ENCODE results near the gene RASL10A. TPM values are rescaled to one million over a fixed set of nuclear protein-coding genes. Genes with fewer than 3 reads are reported as not detected.

Gene RASL10A
- total RNA-seq, 2 experiments from 2014 or later: 0.35 TPM; not detected in 1

DNA sequence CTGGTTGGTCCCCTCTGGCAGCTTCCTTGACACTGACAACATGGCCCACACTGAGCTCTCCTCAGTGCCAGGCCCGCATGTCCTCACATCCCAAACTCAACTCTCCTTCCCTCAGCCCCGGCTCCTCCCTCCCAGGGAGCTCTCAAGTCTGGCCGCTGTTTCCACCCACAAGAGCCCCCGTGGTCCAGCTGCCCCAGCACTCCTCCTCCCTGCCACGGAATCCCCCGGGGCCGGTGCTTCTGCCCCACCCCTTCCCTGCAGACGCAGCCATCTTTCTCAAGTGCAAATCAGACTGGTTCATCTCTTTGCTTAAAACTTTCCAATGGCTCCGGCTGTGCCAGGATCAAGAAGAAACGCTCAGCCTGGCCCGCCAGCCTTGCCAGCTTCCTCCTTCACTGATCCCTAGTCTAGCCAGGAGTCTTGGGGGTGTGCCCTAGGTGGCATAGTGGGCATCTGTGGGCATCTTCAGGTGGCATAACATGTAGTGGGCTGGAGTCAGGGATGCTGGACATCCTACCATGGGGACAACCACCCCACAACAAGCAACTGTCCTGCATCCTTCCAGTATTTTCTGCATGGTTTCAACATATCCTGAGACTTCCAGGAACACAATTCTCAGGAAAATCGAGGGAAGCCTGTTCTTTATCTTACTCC lies 22.3 kb upstream of the RASL10A start:
- Mint-ChIP-seq H3K9me3 (ENCODE audit: low read depth) (no peaks in the 10 kb centered on the region), H3K4me3 (no peak overlapping the region), H3K36me3 (ENCODE audit: low read depth) (peaks cover 32% of the 10 kb centered on the region), H3K27me3 (no peaks in the 10 kb centered on the region), H3K27ac (no peak overlapping the region), H3K4me1 (no peaks in the 10 kb centered on the region)
- no peak for DNase-seq
- no peak for ATAC-seq
- ChIA-PET CTCF (no interaction called here), POLR2A (no interaction called here)
- intact Hi-C loops (cut with DNase I, micrococcal nuclease): no loop called here

DNA sequence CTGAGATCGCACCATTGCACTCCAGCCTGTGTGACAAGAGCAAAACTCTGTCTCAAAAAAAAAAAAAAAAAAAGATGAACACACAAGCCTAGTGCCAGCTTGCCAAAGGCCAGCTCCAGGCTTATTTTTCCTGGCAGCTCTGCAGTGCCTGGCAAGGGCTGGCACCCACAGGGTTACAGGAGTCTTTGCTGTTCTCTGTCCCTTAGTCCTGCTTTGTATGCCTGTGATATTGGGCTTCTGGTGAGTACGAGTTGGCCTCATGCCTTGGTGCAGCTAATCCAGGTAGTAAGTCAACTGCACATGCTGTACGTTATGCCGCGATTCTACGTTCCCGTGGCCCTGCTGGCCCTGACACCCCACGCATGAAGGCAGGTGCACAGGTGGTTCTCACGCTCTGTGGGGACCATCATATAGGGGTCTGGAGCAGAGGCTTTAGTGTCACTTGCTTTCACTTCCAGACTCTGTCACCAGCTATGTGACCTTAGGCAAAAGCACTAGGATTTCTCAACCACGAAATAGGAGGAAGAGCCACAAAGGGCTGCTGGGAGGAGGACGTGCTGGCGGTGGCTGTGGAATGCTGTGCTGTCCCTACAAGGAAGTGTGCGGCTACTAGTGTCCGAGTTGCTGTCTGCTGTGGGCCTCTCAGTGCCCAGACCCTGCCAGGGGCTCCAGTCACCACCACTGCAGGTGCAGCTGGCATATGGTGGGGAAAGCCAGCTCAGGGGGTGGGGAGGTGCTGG lies 21.4 kb upstream of the RASL10A start:
- Mint-ChIP-seq H3K9me3 (ENCODE audit: low read depth) (no peaks in the 10 kb centered on the region), H3K27ac (no peak overlapping the region), H3K4me1 (no peaks in the 10 kb centered on the region), H3K4me3 (no peak overlapping the region), H3K27me3 (no peaks in the 10 kb centered on the region), H3K36me3 (ENCODE audit: low read depth) (peaks cover 32% of the 10 kb centered on the region)
- no peak for DNase-seq
- intact Hi-C loops (cut with DNase I, micrococcal nuclease): no loop called here
- ChIA-PET CTCF (interaction anchor here (0.6 kb wide), 1 partner anchor 407 kb away, joined by 3 read pairs; no protein-coding TSS in a partner anchor), POLR2A (no interaction called here)
- ATAC-seq: no peak

DNA sequence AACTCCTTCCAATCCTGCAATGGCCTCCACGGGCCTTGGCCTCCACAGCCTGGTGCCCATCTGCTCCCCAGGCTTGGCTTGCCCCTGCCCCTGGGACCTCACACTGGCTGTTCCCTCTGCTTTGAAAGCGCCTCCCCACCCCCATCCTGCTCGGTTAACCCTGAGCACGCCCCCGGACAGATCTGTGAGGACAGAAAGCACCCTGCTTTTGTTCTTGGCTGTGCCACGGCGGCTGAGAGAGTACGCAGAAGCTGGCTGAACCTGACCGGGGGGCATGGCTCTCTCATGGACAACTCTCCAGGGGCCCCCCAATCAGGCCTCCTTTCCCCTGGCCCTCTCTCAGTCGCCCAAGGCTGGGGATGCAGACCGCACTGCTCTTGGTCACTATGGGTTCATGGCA lies 20.2 kb upstream of the RASL10A start:
- ChIA-PET POLR2A (no interaction called here), CTCF (interaction anchor here (0.6 kb wide), 1 partner anchor 90 kb away, joined by 3 read pairs; no protein-coding TSS in a partner anchor)
- Mint-ChIP-seq H3K27me3 (no peaks in the 10 kb centered on the region), H3K27ac (no peak overlapping the region), H3K4me3 (no peak overlapping the region), H3K9me3 (ENCODE audit: low read depth) (no peaks in the 10 kb centered on the region), H3K36me3 (ENCODE audit: low read depth) (peaks cover 29% of the 10 kb centered on the region), H3K4me1 (no peaks in the 10 kb centered on the region)
- ATAC-seq: no peak
- no peak for DNase-seq
- intact Hi-C loops (cut with DNase I, micrococcal nuclease): no loop called here

DNA sequence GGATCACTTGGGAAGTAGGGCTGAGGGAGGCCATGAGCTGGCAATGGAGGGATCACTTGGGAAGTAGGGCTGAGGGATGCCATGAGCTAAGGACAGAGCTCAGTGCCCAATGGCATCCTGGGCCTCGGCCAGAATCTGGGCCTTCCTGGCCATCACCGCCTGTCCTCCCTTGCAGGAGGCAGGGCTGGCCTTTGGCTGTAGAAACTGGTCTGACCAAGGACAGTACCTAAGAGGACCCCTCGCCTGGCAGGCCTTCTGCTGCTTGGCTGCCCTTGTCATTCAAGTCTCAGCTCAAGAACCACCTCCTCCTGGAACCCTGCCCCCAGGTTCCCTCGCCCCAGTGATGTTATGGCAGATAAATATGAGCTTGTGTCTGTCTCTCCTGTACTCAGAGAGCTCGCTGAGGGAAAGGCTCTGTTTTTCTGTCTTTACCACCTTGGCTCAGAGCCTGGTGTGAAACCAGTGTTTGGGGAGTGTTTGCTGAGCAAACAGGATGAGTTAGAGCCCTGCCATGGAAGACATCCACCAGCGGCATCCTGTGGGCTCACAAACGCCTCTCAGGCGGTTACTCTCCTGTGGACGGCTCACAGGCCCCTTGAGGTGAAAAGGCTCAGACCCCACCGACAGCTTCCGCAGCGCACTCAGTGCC lies 19.3 kb upstream of the RASL10A start:
- Mint-ChIP-seq H3K27me3 (no peaks in the 10 kb centered on the region), H3K9me3 (ENCODE audit: low read depth) (no peaks in the 10 kb centered on the region), H3K4me1 (no peaks in the 10 kb centered on the region), H3K27ac (no peak overlapping the region), H3K36me3 (ENCODE audit: low read depth) (peaks cover 26% of the 10 kb centered on the region), H3K4me3 (no peak overlapping the region)
- DNase-seq (no peak), ATAC-seq (no peak)
- CTCF ChIA-PET: no interaction called here
- intact Hi-C loops (cut with DNase I, micrococcal nuclease): no loop called here
- POLR2A ChIA-PET: no interaction called here

DNA sequence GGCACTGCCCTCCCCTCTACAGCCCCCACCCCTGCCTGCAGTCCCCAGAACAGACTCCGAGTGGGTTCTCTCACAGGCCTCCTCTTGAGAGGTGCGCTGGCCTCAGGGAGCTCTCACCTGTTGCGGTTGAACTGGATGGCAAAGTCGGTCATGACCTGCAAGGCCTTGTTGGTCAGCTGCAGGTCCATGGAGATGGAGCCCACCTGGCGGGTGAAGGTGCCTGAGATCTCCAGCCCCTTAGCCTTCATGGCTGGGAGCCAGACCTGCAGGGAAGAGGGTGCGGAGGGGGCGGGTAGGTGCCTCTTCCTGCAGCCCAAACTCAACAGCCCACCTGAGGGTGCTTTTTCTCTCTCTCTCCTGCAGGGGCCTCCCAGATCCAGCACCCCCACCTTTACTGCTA lies 18.7 kb upstream of the RASL10A start:
- Mint-ChIP-seq H3K27me3 (no peaks in the 10 kb centered on the region), H3K36me3 (ENCODE audit: low read depth) (peaks cover 23% of the 10 kb centered on the region), H3K4me1 (no peaks in the 10 kb centered on the region), H3K27ac (no peak overlapping the region), H3K4me3 (no peak overlapping the region), H3K9me3 (ENCODE audit: low read depth) (no peaks in the 10 kb centered on the region)
- intact Hi-C loops (cut with DNase I, micrococcal nuclease): no loop called here
- no peak for ATAC-seq
- POLR2A ChIA-PET: no interaction called here
- DNase-seq: no peak
- CTCF ChIA-PET: no interaction called here

DNA sequence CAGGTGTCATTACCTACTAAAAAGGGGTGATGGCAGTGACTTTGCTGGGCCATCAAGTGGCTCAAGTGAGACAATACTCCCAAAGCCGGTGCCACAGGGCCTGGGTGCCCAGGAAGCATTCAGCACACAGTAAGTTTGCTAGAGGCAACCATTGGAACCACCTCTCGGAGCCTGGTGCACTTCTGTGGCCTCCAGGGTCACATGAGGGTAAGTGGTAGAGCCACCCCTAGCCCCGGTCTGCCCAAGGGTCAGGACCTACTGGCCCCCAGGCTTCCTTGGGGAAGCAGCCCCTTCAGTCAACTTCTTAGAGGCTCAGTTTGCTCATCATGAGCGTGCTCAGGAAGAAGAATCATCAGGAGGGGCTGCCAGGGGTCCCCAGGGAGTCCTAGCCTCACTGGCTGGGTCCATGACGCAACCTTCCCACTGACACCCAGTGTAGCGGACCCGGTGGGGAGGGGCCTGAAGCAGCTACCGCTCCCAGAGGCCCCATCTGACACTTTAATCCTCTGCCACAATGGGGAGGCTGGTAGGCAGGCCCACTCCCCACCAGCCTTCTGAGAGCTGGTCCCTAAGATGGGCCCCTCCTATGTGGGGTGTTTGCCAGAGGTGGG lies 17.5 kb upstream of the RASL10A start:
- no peaks in the 10 kb centered on the region for H3K4me1 Mint-ChIP-seq
- ChIA-PET POLR2A (no interaction called here), CTCF (no interaction called here)
- H3K27ac Mint-ChIP-seq: no peak overlapping the region
- H3K9me3 Mint-ChIP-seq (ENCODE audit: low read depth): no peaks in the 10 kb centered on the region
- ATAC-seq (no peak), DNase-seq (no peak)
- intact Hi-C loops (cut with DNase I, micrococcal nuclease): no loop called here
- H3K36me3 Mint-ChIP-seq (ENCODE audit: low read depth): peaks cover 16% of the 10 kb centered on the region
- no peak overlapping the region for H3K4me3 Mint-ChIP-seq
- no peaks in the 10 kb centered on the region for H3K27me3 Mint-ChIP-seq

DNA sequence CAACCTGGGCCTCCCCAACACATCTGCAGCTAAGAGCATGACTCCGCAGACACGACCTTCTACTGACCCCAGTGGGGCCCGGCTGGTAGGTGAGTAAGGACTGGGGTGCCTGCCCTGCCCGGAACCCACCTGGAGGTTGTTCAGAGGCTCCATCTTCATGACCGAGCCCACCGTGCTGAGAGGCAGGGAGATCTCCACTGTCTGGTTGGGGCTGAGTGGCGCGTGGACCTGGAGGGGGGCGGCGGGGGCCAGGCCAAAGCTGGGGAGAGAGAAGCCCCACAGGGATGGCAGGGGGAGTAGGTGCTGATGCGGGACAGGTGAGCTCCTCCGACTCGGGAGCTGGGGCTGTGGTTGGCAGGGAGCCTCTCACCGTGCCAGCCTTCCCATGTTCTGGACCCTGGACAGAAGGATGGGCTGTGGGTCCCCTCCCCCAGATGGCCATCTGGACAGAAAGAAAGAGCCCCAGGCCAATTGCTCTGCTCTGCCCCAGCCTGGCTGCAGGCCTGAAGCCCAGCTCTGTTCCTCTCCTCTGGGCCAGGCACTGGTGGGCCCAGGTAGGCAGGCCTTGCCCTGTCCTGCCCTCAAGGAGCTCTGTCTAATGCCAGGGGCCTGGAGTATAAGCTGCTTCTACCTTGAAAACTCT lies 16.3 kb upstream of the RASL10A start:
- intact Hi-C loops (cut with DNase I, micrococcal nuclease): no loop called here
- Mint-ChIP-seq H3K27ac (no peak overlapping the region), H3K4me3 (no peak overlapping the region), H3K4me1 (no peaks in the 10 kb centered on the region), H3K36me3 (ENCODE audit: low read depth) (peaks cover 16% of the 10 kb centered on the region), H3K27me3 (no peaks in the 10 kb centered on the region), H3K9me3 (ENCODE audit: low read depth) (no peaks in the 10 kb centered on the region)
- ATAC-seq (no peak), DNase-seq (no peak)
- ChIA-PET POLR2A (no interaction called here), CTCF (interaction anchor here (0.7 kb wide), 1 partner anchor 328 kb away, joined by 3 read pairs; no protein-coding TSS in a partner anchor)

DNA sequence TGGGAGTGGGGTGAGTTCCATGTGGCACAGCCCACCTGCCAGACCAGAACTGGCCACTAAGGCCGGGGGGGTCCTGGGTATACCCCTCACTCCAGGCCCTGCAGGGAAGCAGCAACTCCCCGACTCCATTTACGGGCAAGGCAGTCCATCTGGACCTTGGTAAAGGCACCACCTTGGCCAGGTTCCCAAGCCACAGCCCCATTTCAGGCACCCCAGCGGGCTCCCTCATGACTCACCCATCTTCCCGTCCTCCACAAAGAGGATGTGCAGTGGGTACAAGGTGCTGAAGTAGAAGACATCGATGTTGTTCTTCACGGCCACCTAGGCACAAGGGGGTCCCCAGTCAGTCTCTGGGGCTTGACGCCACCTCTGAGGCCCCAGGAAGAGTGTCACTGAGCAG lies 15.7 kb upstream of the RASL10A start:
- DNase-seq: no peak
- intact Hi-C loops (cut with DNase I, micrococcal nuclease): no loop called here
- Mint-ChIP-seq H3K4me1 (no peaks in the 10 kb centered on the region), H3K36me3 (ENCODE audit: low read depth) (peaks cover 14% of the 10 kb centered on the region), H3K27ac (no peak overlapping the region), H3K9me3 (ENCODE audit: low read depth) (no peaks in the 10 kb centered on the region), H3K4me3 (no peak overlapping the region), H3K27me3 (no peaks in the 10 kb centered on the region)
- ATAC-seq: no peak
- ChIA-PET POLR2A (no interaction called here), CTCF (interaction anchor here (0.7 kb wide), 1 partner anchor 328 kb away, joined by 3 read pairs; no protein-coding TSS in a partner anchor)

DNA sequence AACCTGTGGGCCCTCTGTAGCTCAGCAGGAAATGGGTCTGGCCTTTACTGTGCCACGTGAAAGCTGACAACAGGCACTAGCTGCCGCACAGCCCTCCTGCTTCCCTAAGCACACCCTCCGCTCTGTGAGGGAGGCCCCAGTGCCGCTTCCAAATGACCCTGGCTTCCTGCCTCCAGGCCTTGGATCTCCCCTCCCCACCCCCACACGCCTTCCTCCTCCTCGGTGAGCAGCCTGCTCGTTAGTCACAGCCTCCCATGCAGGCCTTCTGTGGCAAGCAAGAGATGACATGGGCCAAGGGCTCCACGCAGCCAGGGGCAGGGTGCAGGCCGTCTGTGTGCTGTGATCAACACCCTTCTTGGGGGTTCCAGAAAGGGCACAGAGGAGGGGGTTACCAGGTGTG lies 15.3 kb upstream of the RASL10A start:
- H3K36me3 Mint-ChIP-seq (ENCODE audit: low read depth): peaks cover 10% of the 10 kb centered on the region
- no peak overlapping the region for H3K27ac Mint-ChIP-seq
- CTCF ChIA-PET: interaction anchor here (1.0 kb wide), 1 partner anchor 22 kb away, joined by 3 read pairs; no protein-coding TSS in a partner anchor
- no peaks in the 10 kb centered on the region for H3K27me3 Mint-ChIP-seq
- DNase-seq: no peak
- POLR2A ChIA-PET: no interaction called here
- H3K9me3 Mint-ChIP-seq (ENCODE audit: low read depth): no peaks in the 10 kb centered on the region
- H3K4me3 Mint-ChIP-seq: no peak overlapping the region
- intact Hi-C loops (cut with DNase I, micrococcal nuclease): no loop called here
- no peaks in the 10 kb centered on the region for H3K4me1 Mint-ChIP-seq
- ATAC-seq: no peak

DNA sequence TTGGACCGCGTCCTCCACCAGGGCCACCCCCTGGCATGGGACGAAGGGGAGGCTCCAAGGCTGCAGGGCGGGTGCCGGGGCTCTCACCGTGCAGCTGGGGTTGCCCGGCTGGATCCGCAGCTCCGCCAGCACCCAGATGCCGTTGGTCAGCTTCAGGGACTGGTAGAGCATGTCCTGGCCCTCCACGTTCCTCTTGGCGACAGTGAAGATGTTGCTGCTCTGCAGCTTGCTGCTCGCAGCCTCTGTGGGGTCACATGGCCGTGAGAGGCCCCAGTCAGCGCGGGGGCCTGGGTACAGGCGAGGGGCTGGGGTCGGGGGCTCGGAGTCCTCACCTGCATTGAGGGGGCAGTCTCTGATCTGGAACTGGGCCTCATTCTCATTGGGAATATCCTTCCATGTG lies 14.8 kb upstream of the RASL10A start:
- no peaks in the 10 kb centered on the region for H3K9me3 Mint-ChIP-seq (ENCODE audit: low read depth)
- H3K36me3 Mint-ChIP-seq (ENCODE audit: low read depth): peaks cover 6% of the 10 kb centered on the region
- H3K4me1 Mint-ChIP-seq: no peaks in the 10 kb centered on the region
- DNase-seq: no peak
- no peak overlapping the region for H3K27ac Mint-ChIP-seq
- intact Hi-C loops (cut with DNase I, micrococcal nuclease): no loop called here
- H3K4me3 Mint-ChIP-seq: no peak overlapping the region
- ATAC-seq: no peak
- ChIA-PET POLR2A (no interaction called here), CTCF (interaction anchor here (1.0 kb wide), 1 partner anchor 22 kb away, joined by 3 read pairs; no protein-coding TSS in a partner anchor)
- H3K27me3 Mint-ChIP-seq: no peaks in the 10 kb centered on the region

DNA sequence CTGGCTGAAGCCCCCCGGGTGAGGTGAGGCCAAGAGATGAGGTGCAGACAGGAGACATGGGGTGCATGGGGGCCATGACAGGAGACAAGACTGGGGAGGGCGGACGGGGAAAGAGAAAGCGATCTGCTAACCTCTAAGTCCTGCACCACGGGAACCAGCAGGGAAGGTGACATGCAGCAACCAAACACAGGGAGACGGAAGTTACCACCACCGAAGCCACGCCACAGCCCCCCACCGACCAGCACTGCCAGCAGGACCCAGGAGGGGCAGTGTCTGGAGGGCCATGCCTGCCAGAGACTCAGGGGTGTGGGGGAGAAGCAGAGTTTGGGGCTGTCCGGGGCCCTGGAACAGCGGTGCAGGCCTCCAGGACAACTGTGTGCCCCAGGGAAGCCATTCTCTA lies 14.1 kb upstream of the RASL10A start:
- no peaks in the 10 kb centered on the region for H3K27me3 Mint-ChIP-seq
- H3K27ac Mint-ChIP-seq: no peak overlapping the region
- intact Hi-C loops (cut with DNase I, micrococcal nuclease): no loop called here
- H3K36me3 Mint-ChIP-seq (ENCODE audit: low read depth): peaks cover 6% of the 10 kb centered on the region
- no peaks in the 10 kb centered on the region for H3K9me3 Mint-ChIP-seq (ENCODE audit: low read depth)
- DNase-seq: no peak
- ChIA-PET CTCF (interaction anchor here (1.0 kb wide), 1 partner anchor 21 kb away, joined by 3 read pairs; no protein-coding TSS in a partner anchor), POLR2A (no interaction called here)
- ATAC-seq: no peak
- H3K4me1 Mint-ChIP-seq: no peaks in the 10 kb centered on the region
- no peak overlapping the region for H3K4me3 Mint-ChIP-seq

Measured in activated CD4-positive, alpha-beta T cell treated with anti-CD3 and anti-CD28 coated beads for 36 hours (primary cell).